ENCODE measurements around the gene CTU1.

Gene CTU1

DNA sequence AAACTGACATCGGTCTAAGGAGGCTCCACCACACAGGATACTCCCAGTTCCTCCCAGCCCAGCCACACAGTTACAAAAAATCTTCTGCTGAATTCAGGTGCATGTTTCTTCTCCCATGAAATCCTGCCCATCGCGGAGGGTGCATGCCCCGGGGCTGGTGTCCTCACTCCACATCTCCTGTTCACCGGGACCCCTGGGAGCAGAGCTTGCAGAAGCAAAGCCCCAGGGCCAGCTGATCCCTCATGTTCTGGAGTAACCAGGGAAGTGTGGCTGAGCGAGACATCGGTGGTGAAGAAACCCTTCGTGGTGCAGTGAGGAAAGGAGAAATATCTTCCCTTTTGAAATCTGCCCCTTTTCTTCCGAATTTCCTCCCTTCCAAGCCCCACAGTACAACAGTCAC lies 15.6 kb upstream of the CTU1 start:
- Histone ChIP-seq H3K36me3 (ENCODE audit: insufficient read depth, low read length) (no peaks in the 10 kb centered on the region), H3K9me3 (ENCODE audit: insufficient read depth, low read length, severe bottlenecking) (no peaks in the 10 kb centered on the region), H3K4me3 (ENCODE audit: low read depth in 1 of 2, low read length in 2 of 2) (no peak overlapping the region), H4K20me1 (ENCODE audit: insufficient read depth, low read length) (no peaks in the 10 kb centered on the region), H3K4me1 (ENCODE audit: insufficient read depth, low read length) (no peaks in the 10 kb centered on the region), H3K4me2 (ENCODE audit: insufficient read depth, low read length) (no peak overlapping the region), H3K79me2 (ENCODE audit: insufficient read depth, low read length) (no peaks in the 10 kb centered on the region), H3K27ac (ENCODE audit: low read length) (no peak overlapping the region), H3K27me3 (ENCODE audit: insufficient read depth, low read length, poor library complexity) (no peaks in the 10 kb centered on the region), H2AFZ (ENCODE audit: low read depth, low read length) (no peak overlapping the region), H3K9ac (ENCODE audit: low read depth, low read length) (no peak overlapping the region)
- TF ChIP-seq, protein P1, sequence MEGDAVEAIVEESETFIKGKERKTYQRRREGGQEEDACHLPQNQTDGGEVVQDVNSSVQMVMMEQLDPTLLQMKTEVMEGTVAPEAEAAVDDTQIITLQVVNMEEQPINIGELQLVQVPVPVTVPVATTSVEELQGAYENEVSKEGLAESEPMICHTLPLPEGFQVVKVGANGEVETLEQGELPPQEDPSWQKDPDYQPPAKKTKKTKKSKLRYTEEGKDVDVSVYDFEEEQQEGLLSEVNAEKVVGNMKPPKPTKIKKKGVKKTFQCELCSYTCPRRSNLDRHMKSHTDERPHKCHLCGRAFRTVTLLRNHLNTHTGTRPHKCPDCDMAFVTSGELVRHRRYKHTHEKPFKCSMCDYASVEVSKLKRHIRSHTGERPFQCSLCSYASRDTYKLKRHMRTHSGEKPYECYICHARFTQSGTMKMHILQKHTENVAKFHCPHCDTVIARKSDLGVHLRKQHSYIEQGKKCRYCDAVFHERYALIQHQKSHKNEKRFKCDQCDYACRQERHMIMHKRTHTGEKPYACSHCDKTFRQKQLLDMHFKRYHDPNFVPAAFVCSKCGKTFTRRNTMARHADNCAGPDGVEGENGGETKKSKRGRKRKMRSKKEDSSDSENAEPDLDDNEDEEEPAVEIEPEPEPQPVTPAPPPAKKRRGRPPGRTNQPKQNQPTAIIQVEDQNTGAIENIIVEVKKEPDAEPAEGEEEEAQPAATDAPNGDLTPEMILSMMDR (IDR thresholded peaks at IDR 0.05; ENCODE audit: borderline replicate concordance, extremely low read depth, low read length, poor library complexity, severe bottlenecking), result no peak
- TF ChIP-seq EZH2 (IDR thresholded peaks at IDR 0.05; ENCODE audit: borderline replicate concordance, low read depth, low read length, severe bottlenecking), result no peak
- DNase-seq, result no peak
- ATAC-seq (ENCODE audit: insufficient read depth, low read depth), result no peak

DNA sequence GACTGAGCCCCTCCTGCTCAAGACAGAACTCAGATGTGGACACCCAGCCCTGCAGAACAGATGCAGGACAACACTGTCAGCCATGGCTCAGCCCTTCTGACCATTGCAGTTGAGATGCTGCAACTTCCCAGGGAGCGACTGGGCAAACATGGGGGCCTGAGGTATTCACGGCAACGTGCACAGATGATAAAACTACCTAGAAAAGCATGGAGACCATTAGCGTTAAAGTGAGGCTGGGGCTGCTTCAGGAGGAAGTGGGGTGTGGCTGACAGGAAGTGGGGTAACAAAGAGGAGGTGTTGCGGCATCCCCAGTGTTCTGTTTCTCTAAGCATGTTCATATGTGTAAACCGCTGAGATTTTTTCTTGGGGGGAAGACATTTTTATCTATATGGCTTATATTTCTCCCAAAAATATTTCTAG lies 15.2 kb upstream of the CTU1 start:
- no peak overlapping the region for H2AFZ ChIP-seq (ENCODE audit: low read depth, low read length)
- no peaks in the 10 kb centered on the region for H3K27me3 ChIP-seq (ENCODE audit: insufficient read depth, low read length, poor library complexity)
- H3K9me3 ChIP-seq (ENCODE audit: insufficient read depth, low read length, severe bottlenecking), result no peaks in the 10 kb centered on the region
- TF ChIP-seq, protein P1 (IDR thresholded peaks at IDR 0.05; ENCODE audit: borderline replicate concordance, extremely low read depth, low read length, poor library complexity, severe bottlenecking), result no peak
- no peak for TF ChIP-seq EZH2 (IDR thresholded peaks at IDR 0.05; ENCODE audit: borderline replicate concordance, low read depth, low read length, severe bottlenecking)
- H3K4me2 ChIP-seq (ENCODE audit: insufficient read depth, low read length), result no peak overlapping the region
- no peaks in the 10 kb centered on the region for H3K36me3 ChIP-seq (ENCODE audit: insufficient read depth, low read length)
- no peak overlapping the region for H3K9ac ChIP-seq (ENCODE audit: low read depth, low read length)
- no peak for ATAC-seq (ENCODE audit: insufficient read depth, low read depth)
- H4K20me1 ChIP-seq (ENCODE audit: insufficient read depth, low read length), result no peaks in the 10 kb centered on the region
- H3K79me2 ChIP-seq (ENCODE audit: insufficient read depth, low read length), result no peaks in the 10 kb centered on the region
- DNase-seq, result peak; percentile 26
- no peak overlapping the region for H3K27ac ChIP-seq (ENCODE audit: low read length)
- H3K4me3 ChIP-seq (ENCODE audit: low read depth in 1 of 2, low read length in 2 of 2), result no peak overlapping the region
- H3K4me1 ChIP-seq (ENCODE audit: insufficient read depth, low read length), result no peaks in the 10 kb centered on the region

DNA sequence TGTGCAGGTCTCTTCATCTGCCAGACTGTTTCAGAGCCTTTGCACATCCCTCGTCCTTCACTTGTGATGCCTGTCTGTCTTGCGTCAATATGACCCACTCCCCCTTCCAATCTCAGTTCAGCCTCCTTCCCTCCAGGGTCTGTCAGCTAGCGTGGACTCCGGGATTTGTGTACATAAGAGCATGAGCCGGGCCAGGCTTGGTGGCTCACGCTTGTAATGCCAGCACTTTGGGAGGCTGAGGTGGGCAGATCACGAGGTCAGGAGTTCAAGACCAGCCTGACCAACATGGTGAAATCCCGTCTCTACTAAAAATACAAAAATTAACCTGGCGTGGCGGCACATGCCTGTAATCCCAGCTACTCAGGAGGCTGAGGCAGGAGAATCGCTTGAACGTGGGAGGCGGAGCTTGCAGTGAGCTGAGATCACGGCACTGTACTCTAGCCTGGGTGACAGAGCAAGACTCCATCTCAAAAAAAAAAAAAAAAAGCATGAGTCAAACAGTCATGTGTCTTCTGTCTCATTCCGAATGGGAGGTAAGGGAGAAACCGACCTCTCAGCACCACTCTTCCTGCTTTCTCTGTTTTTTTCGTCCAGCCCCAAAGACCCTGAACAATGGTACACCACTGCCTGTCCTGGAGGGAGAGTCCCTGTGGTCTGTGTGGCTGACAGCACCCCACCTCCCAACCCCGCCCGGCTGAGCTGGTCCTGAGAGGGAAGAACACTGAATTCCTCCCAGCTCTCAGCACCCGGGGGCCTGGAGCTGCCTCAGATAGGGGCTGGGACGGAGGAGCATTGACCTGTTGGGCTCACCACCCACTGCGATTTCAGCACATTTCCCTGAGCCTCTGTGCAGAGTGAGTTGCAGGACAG lies 14.1 kb upstream of the CTU1 start:
- no peaks in the 10 kb centered on the region for H3K9me3 ChIP-seq (ENCODE audit: insufficient read depth, low read length, severe bottlenecking)
- H3K27me3 ChIP-seq (ENCODE audit: insufficient read depth, low read length, poor library complexity), result peaks cover 1% of the 10 kb centered on the region
- H3K4me3 ChIP-seq (ENCODE audit: low read depth in 1 of 2, low read length in 2 of 2), result no peak overlapping the region
- no peak overlapping the region for H3K9ac ChIP-seq (ENCODE audit: low read depth, low read length)
- H3K79me2 ChIP-seq (ENCODE audit: insufficient read depth, low read length), result no peaks in the 10 kb centered on the region
- no peak for DNase-seq
- no peak for TF ChIP-seq EZH2 (IDR thresholded peaks at IDR 0.05; ENCODE audit: borderline replicate concordance, low read depth, low read length, severe bottlenecking)
- TF ChIP-seq, protein P1 (IDR thresholded peaks at IDR 0.05; ENCODE audit: borderline replicate concordance, extremely low read depth, low read length, poor library complexity, severe bottlenecking), result no peak
- H3K4me2 ChIP-seq (ENCODE audit: insufficient read depth, low read length), result no peak overlapping the region
- no peak overlapping the region for H2AFZ ChIP-seq (ENCODE audit: low read depth, low read length)
- no peak for ATAC-seq (ENCODE audit: insufficient read depth, low read depth)
- no peak overlapping the region for H3K27ac ChIP-seq (ENCODE audit: low read length)
- no peaks in the 10 kb centered on the region for H3K36me3 ChIP-seq (ENCODE audit: insufficient read depth, low read length)
- H3K4me1 ChIP-seq (ENCODE audit: insufficient read depth, low read length), result no peaks in the 10 kb centered on the region
- H4K20me1 ChIP-seq (ENCODE audit: insufficient read depth, low read length), result no peaks in the 10 kb centered on the region
